ENCODE measurements around the gene ENTPD5.
"Not testable (repeated sequence)": the region's sequence is repeated elsewhere in the genome, so short reads cannot be mapped to it uniquely, and the experiment has no call there.

ENTPD5 gene

DNA sequence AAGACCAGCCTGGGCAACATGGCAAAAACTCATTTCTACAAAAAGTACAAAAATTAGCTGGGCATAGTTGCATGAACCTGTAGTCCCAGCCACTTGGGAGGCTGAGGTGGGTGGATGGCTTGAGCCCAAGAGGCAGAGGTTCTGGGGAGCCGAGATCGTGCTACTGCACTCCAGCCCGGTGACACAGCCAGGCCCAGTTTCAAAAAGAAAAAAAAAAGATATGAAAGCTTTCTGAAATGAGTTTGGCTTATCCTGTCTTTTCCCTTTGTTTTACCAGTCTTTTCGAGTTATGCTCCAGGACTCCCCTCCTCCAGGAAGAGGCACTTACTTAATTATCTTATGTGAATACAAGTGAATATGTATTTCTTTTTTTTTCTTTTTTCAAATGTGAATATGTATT lies 3.3 kb upstream of the ENTPD5 start:
- Histone ChIP-seq H3K36me3 (replicated peaks) (peaks cover 5% of the 10 kb centered on the region; the same call in 1 of the 2 replicates), H3K9me3 (no peaks in the 10 kb centered on the region), H3K4me3 (no peak overlapping the region), H3K4me1 (peaks cover 6% of the 10 kb centered on the region; the same call in 1 of the 2 replicates), H3K27me3 (ENCODE audit: low read depth) (no peaks in the 10 kb centered on the region)
- DNase-seq (ENCODE audit: low spot score in 2 of 2): no peak
- in situ Hi-C loops (cut with MboI; ENCODE audit: low sequenced_read_pairs): no loop called here

DNA sequence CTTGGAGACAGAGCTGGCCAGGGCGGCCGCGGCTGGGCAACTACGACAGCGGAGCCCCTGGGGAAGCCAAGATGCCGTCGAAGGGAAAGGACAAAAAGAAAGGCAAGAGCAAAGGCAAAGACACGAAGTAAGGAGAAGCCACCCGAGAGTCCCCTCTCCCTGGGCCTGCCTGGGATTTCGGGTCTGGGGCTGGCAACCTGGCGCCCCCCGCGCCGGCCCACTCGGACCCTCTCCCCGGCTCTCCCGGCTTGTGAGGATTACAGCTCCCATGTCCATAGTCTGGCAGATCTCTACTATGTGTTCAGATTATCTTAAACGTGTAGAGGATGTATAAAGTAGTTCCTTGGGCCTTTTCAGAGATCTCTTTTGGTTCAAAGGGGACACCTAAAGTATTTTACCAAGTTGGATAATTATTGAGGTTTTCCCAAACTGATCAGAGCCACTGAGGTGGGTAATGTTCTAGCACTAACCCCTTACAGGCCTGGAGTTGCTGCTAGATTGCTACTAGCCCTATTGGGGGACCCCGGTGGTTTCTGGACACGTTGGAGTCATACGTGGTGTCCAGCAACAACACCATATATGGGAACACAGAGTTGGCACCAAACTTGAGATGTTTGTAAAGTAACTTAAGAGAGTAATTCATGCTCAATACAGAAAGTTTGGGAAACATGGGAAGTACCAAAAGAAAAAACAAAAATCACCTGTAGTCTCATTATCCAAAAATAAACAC lies 485 bp upstream of the ENTPD5 start:
- Histone ChIP-seq H3K36me3 (replicated peaks) (peaks cover 5% of the 10 kb centered on the region), H3K27me3 (ENCODE audit: low read depth) (no peaks in the 10 kb centered on the region), H3K4me1 (peaks cover 6% of the 10 kb centered on the region; the same call in 1 of the 2 replicates), H3K9me3 (no peaks in the 10 kb centered on the region), H3K4me3 (peak overlapping the region; percentile 97)
- in situ Hi-C loops (cut with MboI; ENCODE audit: low sequenced_read_pairs): no loop called here
- DNase-seq (ENCODE audit: low spot score in 2 of 2): no peak

DNA sequence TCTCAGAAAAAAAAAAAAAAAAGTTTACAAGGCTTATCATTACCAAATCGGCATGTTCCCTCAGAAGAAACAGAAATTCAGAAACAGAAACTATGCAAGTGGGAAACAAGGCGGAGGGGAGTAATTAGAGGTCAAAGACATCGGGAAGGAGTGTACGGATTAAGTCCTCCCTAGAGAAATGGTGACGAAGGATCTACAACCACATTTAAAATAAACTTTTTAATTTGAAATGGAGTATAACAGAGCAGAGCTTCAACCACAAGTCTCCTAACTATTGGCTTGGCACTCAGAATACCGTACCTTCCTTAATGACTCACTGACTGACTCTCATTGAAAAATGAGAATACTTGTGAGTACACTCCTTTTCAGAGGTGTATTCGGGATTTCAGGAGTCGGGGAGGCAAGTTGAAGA lies 908 bp downstream of the ENTPD5 start:
- in situ Hi-C loops (cut with MboI; ENCODE audit: low sequenced_read_pairs): no loop called here
- no peaks in the 10 kb centered on the region for H3K9me3 ChIP-seq

DNA sequence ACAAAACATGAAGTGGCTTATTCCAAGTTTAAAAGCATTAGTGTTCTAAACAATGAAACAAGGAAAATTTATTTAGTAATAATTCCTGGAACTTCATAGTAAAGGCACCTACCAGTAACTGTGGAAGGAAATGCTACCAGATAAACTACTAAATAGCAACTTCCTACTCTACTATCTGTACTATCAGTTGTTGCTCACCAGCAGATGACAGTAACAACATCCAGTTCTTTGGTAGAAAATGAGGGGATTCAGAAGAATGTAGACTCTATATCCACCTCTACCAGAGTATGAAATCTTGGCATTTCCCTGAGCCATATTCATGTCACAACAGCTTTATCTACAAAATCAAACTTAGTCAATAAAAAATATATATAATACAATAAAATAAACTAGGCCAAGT lies 3.1 kb downstream of the ENTPD5 start:
- no peaks in the 10 kb centered on the region for H3K9me3 ChIP-seq
- no peak overlapping the region for H3K4me3 ChIP-seq
- H3K4me1 ChIP-seq: peaks cover 6% of the 10 kb centered on the region; the same call in 1 of the 2 replicates
- peaks cover 15% of the 10 kb centered on the region for H3K36me3 ChIP-seq (replicated peaks)
- in situ Hi-C loops (cut with MboI; ENCODE audit: low sequenced_read_pairs): no loop called here
- no peak for DNase-seq (ENCODE audit: low spot score in 2 of 2)
- H3K27me3 ChIP-seq (ENCODE audit: low read depth): no peaks in the 10 kb centered on the region

More for the DNA sequence above, 908 bp downstream of the ENTPD5 start:
- Histone ChIP-seq H3K36me3 (replicated peaks) (peaks cover 15% of the 10 kb centered on the region), H3K4me1 (peaks cover 6% of the 10 kb centered on the region; the same call in 1 of the 2 replicates), H3K27me3 (ENCODE audit: low read depth) (no peaks in the 10 kb centered on the region), H3K4me3 (peak overlapping the region; percentile 97)
- DNase-seq (ENCODE audit: low spot score in 2 of 2): peak in 1 of 2 experiments; percentile 13

DNA sequence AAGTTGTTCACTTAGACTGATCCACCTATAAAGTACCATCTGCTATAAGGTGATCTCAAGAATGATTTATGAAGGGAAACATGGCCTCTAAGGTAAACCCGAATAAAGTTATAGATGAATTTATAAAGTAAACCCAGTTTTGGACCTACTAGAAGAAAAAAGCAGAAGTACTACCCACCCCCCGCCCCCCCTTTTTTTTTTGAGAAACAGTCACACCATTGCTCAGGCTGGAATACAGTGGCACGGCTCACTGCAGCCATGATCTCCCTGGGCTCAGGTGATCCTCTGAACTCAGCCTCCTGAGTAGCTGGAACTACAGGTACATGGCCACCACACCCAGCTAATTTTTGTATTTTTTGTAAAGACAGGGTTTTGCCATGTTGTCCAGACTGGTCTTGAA lies 3.9 kb downstream of the ENTPD5 start:
- in situ Hi-C loops (cut with MboI; ENCODE audit: low sequenced_read_pairs): no loop called here
- peaks cover 6% of the 10 kb centered on the region; the same call in 1 of the 2 replicates for H3K4me1 ChIP-seq
- H3K4me3 ChIP-seq: no peak overlapping the region
- DNase-seq (ENCODE audit: low spot score in 2 of 2): no peak
- H3K27me3 ChIP-seq (ENCODE audit: low read depth): no peaks in the 10 kb centered on the region
- peaks cover 20% of the 10 kb centered on the region for H3K36me3 ChIP-seq (replicated peaks)
- H3K9me3 ChIP-seq: no peaks in the 10 kb centered on the region

DNA sequence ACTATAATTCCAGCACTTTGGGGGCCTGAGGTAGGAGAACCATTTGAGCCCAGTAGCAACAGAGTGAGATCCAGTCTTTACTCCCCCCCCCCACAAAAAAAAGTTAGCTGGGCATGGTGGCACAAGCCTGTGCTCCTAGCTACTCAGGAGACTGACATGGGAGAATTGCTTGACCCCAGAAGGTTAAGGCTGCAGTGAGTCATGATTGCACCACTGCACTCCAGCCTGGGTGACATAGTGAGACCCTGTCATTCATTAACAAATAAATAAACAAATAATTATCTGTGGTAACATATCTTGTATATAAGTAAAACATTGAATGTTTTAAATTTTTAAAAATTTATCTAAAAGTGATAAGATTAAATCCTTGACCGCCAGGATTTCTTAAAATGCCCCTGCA lies 4.8 kb downstream of the ENTPD5 start:
- in situ Hi-C loops (cut with MboI; ENCODE audit: low sequenced_read_pairs): no loop called here
- H3K4me1 ChIP-seq: peaks cover 6% of the 10 kb centered on the region; the same call in 1 of the 2 replicates

DNA sequence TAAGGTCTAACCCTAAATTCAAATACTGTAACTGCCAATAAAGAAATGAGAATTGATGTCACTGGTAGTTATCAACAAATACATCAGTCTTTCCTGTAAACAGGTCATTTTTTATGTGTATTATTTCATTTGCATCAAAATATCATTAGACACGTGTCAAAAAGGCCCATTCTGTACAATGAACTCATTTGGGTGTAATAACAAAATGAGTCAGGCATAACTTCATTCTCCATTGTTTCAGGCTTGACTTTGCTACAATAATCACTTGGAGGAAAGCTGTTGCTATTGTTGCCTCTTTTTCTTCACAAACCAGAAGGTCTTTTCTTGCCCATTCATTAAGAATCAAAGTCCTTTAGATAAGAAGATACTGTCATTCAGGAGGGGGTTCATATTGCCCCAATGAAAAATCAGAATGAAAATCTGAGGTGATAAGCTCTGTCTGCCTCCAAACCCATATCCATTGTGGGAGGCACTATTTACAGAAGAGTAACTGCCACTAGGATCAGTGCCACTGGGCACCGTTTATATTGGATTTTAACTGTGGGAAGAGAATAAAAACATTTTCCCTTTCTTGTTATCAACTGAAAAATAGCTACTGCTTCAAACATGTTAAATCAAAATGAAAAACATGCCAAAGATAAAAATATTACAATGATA lies 10.1 kb downstream of the ENTPD5 start:
- Histone ChIP-seq H3K4me1 (no peaks in the 10 kb centered on the region; the same call in 1 of the 2 replicates), H3K4me3 (no peak overlapping the region), H3K9me3 (no peaks in the 10 kb centered on the region), H3K36me3 (replicated peaks) (peaks cover 22% of the 10 kb centered on the region), H3K27me3 (ENCODE audit: low read depth) (no peaks in the 10 kb centered on the region)
- in situ Hi-C loops (cut with MboI; ENCODE audit: low sequenced_read_pairs): no loop called here
- DNase-seq (ENCODE audit: low spot score in 2 of 2): peak in 1 of 2 experiments; percentile 45

More for the DNA sequence above, 4.8 kb downstream of the ENTPD5 start:
- DNase-seq (ENCODE audit: low spot score in 2 of 2): no peak
- Histone ChIP-seq H3K36me3 (replicated peaks) (peaks cover 20% of the 10 kb centered on the region), H3K27me3 (ENCODE audit: low read depth) (no peaks in the 10 kb centered on the region), H3K9me3 (no peaks in the 10 kb centered on the region), H3K4me3 (no peak overlapping the region)

DNA sequence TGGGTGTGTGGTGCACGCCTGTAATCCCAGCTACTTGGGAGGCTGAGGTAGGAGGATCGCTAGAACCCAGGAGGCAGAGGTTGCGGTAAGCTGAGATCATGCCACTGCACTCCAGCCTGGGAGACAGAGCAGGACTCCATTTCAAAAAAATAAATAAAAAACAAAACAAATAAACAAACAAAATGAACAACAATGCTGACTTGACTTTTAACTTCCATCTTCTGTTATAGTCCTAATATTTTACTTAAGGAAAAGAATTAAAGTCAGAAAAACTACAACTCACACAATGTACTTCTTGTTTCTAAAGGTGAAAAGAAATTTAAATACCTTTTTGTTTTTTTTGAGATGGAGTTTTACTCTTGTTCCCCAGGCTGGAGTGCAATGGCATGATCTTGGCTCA lies 13.4 kb downstream of the ENTPD5 start:
- H3K27me3 ChIP-seq (ENCODE audit: low read depth); H3K9me3 ChIP-seq; in situ Hi-C loops (cut with MboI; ENCODE audit: low sequenced_read_pairs); H3K4me3 ChIP-seq; H3K4me1 ChIP-seq; DNase-seq (ENCODE audit: low spot score in 2 of 2): not testable (repeated sequence)
- H3K36me3 ChIP-seq (replicated peaks): peaks cover 14% of the 10 kb centered on the region

DNA sequence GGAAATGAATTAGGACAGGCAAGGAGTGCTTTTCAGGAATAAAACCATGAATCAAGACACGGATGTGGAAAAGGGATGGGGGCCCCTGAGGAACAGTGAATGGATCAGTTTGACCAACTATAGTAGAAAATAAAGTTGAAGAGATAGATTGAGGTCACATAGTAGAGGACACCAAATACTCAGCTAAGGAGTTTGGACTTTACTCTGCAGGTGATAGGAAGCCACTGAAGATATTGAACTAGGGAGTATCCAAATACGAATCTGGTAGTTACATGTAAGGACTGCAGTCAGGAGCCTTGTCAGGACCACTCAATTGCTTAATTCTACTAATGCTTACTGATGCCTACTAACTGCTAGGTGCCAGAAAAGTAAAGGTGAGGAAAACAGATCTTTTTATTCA lies 20.4 kb downstream of the ENTPD5 start:
- Histone ChIP-seq H3K4me1 (no peaks in the 10 kb centered on the region), H3K27me3 (ENCODE audit: low read depth) (no peaks in the 10 kb centered on the region), H3K9me3 (no peaks in the 10 kb centered on the region), H3K4me3 (no peak overlapping the region), H3K36me3 (replicated peaks) (no peaks in the 10 kb centered on the region)
- no peak for DNase-seq (ENCODE audit: low spot score in 2 of 2)
- in situ Hi-C loops (cut with MboI; ENCODE audit: low sequenced_read_pairs): no loop called here

DNA sequence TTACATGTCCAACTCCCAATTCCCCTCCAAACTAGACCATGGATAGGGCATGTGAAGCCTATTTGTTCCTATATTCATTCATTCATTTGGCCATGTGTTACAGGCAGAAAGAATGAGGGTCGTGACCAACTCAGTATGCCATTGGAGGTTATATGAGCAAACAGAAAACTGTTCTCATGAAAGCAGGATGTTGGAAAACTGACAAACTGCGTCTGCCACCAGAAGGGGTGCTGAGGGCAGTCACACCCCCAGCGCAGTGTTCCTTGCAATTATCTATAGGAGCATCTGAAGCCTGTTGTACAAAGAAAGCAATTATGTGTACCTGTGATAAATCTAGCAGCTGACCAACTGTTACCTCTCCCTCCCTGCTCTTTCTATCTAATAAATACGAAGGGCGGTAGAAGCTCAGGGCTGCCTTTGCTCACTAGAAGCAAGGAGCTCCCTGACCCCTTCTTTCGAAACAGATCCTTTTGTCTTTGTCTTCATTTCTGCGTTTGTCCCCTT lies 21.1 kb downstream of the ENTPD5 start:
- no peaks in the 10 kb centered on the region for H3K36me3 ChIP-seq (replicated peaks)
- in situ Hi-C loops (cut with MboI; ENCODE audit: low sequenced_read_pairs): no loop called here
- DNase-seq (ENCODE audit: low spot score in 2 of 2): no peak
- H3K9me3 ChIP-seq: no peaks in the 10 kb centered on the region
- H3K27me3 ChIP-seq (ENCODE audit: low read depth): no peaks in the 10 kb centered on the region
- no peaks in the 10 kb centered on the region for H3K4me1 ChIP-seq
- H3K4me3 ChIP-seq: no peak overlapping the region

DNA sequence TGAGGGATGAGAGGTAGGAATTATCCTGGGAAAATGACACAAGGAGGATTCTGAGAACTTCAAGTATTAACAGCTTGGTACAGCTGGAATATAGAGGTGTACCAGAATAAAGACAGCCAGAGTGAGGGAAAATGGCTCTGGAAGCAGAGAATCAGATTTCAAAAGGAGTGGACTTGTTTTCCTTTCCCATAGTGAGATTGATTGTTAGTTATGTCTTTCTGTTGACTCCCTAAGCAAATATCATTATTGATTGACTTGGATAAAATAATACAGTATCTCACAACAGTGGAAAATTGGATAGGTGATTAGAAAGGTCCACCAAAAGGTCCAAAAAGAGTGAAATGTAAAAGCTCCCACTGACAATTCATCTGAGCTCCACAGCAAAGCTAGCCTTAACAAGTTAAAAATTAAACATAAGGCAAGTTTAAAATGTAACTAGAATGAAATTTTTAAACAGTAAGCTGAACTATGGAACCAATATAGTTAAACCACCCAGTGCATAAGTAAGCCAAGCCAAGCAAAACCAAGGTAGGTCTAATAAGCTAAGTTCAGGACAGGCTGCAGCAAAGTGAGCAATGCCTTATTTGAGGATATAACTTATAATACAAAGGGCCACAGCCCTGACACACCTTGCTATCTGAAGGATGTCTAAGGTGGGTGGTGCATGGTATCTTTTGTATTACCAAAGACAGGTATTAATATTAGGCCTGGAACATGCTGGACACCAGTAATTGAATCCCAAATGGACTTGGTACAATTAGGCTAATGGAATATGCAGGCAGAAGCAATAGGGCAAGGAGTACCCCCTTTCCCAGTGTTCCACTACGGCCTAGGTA lies 21.8 kb downstream of the ENTPD5 start:
- Histone ChIP-seq H3K27me3 (ENCODE audit: low read depth) (no peaks in the 10 kb centered on the region), H3K9me3 (no peaks in the 10 kb centered on the region)
- in situ Hi-C loops (cut with MboI; ENCODE audit: low sequenced_read_pairs): no loop called here

DNA sequence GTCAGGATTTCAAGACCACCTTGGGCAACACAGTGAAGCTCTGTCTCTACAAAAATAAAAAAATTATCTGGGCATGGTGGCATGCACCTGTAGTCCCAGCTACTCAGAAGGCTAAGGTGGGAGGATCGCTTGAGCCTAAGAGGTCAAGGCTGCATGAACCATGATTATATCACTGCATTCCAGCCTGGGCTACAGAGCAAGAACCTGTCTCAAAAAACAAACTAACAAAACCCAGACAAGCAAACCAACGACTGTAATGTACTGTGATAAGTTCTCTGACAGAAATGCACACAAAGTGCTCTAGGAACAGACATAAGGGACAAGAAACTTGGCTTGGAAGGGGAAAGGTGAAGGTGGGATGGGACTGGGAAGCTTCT lies 22.4 kb downstream of the ENTPD5 start:
- Histone ChIP-seq H3K4me1 (no peaks in the 10 kb centered on the region), H3K36me3 (replicated peaks) (no peaks in the 10 kb centered on the region), H3K27me3 (ENCODE audit: low read depth) (no peaks in the 10 kb centered on the region), H3K9me3 (no peaks in the 10 kb centered on the region), H3K4me3 (no peak overlapping the region)
- no peak for DNase-seq (ENCODE audit: low spot score in 2 of 2)
- in situ Hi-C loops (cut with MboI; ENCODE audit: low sequenced_read_pairs): no loop called here

More for the DNA sequence above, 21.8 kb downstream of the ENTPD5 start:
- Histone ChIP-seq H3K36me3 (replicated peaks) (no peaks in the 10 kb centered on the region), H3K4me1 (no peaks in the 10 kb centered on the region), H3K4me3 (no peak overlapping the region)
- no peak for DNase-seq (ENCODE audit: low spot score in 2 of 2)

DNA sequence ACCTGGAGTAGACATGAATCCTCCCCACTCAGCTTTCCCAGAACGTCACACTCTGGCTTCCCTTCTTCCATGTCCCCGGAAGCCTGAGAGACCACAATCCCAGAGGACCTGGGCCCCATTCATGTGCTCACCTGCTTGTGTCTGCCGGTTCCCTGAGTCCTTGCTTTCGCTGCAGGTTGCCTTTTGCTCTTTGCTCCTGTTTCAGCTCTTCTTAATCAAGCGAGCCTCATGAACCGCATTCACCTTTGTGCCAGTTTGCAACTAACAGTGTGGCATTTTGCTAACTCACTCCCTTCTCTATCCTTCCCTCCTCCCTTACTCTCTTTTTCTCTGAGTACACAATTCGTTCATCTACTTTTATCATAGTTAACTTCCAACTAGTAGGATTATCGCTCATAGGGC lies 23.1 kb downstream of the ENTPD5 start:
- Histone ChIP-seq H3K27me3 (ENCODE audit: low read depth) (no peaks in the 10 kb centered on the region), H3K36me3 (replicated peaks) (no peaks in the 10 kb centered on the region), H3K4me1 (no peaks in the 10 kb centered on the region), H3K4me3 (no peak overlapping the region), H3K9me3 (no peaks in the 10 kb centered on the region)
- in situ Hi-C loops (cut with MboI; ENCODE audit: low sequenced_read_pairs): no loop called here
- DNase-seq (ENCODE audit: low spot score in 2 of 2): no peak

Data from HAP-1 (cell line).